DND-41 (cell line): ENCODE measurements around the gene MGP.

Experiments used
- ATAC-seq: fragments of 200-7000 bp; cut with Tn5 transposase; 3 replicates; pipeline ENCODE4 v1.9.1; 2021; ENCODE audit warnings: low read depth; ENCODE audit not compliant: insufficient read depth
- DNase-seq: peaks from one replicate; pipeline ENCODE4 v3.0.0-alpha.2; 2020
- H2AFZ ChIP-seq: 2 replicates; pipeline ENCODE4 v1.6.0; 2012; ENCODE audit warnings: low read depth, low read length
- H3K27ac ChIP-seq: 2 replicates; pipeline ENCODE4 v1.5.1; 2012; ENCODE audit warnings: low read length, inconsistent platforms
- H3K27me3 ChIP-seq: fragments of 200-600 bp; sonication (generic); 2 replicates; pipeline ENCODE4 v1.6.0; 2012; ENCODE audit warnings: low read length, mild to moderate bottlenecking, inconsistent platforms; ENCODE audit not compliant: insufficient read depth, poor library complexity
- H3K36me3 ChIP-seq: 2 replicates; pipeline ENCODE4 v1.5.1; 2012; ENCODE audit warnings: low read length, inconsistent platforms; ENCODE audit not compliant: insufficient read depth
- H3K4me1 ChIP-seq: 2 replicates; pipeline ENCODE4 v1.5.1; 2012; ENCODE audit warnings: mild to moderate bottlenecking, low read length; ENCODE audit not compliant: insufficient read depth
- H3K4me2 ChIP-seq: 2 replicates; pipeline ENCODE4 v1.6.0; 2012; ENCODE audit warnings: mild to moderate bottlenecking, moderate library complexity, low read length, inconsistent platforms; ENCODE audit not compliant: insufficient read depth
- H3K4me3 ChIP-seq, 2 experiments: fragments of 200-600 bp in 1 of 2; shearing (Covaris generic) in 1 of 2; 2 replicates each; pipeline ENCODE4 v1.5.1; 2012 to 2016; ENCODE audit warnings: inconsistent platforms in 2 of 2, low read length in 2 of 2, mild to moderate bottlenecking in 2 of 2, low read depth in 1 of 2, moderate library complexity in 1 of 2
- H3K79me2 ChIP-seq: 2 replicates; pipeline ENCODE4 v1.6.0; 2012; ENCODE audit warnings: low read length, inconsistent platforms; ENCODE audit not compliant: insufficient read depth
- H3K9ac ChIP-seq: 2 replicates; pipeline ENCODE4 v1.6.0; 2012; ENCODE audit warnings: low read depth, mild to moderate bottlenecking, inconsistent platforms, low read length, moderate library complexity
- H3K9me3 ChIP-seq: 2 replicates; pipeline ENCODE4 v1.5.1; 2012; ENCODE audit warnings: low read length, moderate library complexity, mild to moderate bottlenecking, inconsistent platforms; ENCODE audit not compliant: insufficient read depth, severe bottlenecking
- H4K20me1 ChIP-seq: 2 replicates; pipeline ENCODE4 v1.6.0; 2012; ENCODE audit warnings: low read length; ENCODE audit not compliant: insufficient read depth
- EZH2 ChIP-seq: IDR thresholded peaks from 3 replicates; pipeline ENCODE4 v1.6.1; 2012; ENCODE audit warnings: borderline replicate concordance, low read depth, mild to moderate bottlenecking, moderate library complexity, low read length, inconsistent platforms; ENCODE audit not compliant: severe bottlenecking
- TF ChIP-seq, protein P1 (sequence below): IDR thresholded peaks from 2 replicates; pipeline ENCODE4 v1.5.1; 2012; ENCODE audit warnings: borderline replicate concordance, low read length, moderate library complexity, mild to moderate bottlenecking; ENCODE audit not compliant: poor library complexity, severe bottlenecking; ENCODE audit errors: extremely low read depth

MGP gene

GRCh38 chr12:14931791-14932560, 46.3 kb upstream of the MGP start:
- no peak overlapping the region for H3K9ac ChIP-seq
- H3K36me3 ChIP-seq, result peaks cover 31% of the 10 kb centered on the region
- TF ChIP-seq EZH2, result no peak
- TF ChIP-seq, protein P1, sequence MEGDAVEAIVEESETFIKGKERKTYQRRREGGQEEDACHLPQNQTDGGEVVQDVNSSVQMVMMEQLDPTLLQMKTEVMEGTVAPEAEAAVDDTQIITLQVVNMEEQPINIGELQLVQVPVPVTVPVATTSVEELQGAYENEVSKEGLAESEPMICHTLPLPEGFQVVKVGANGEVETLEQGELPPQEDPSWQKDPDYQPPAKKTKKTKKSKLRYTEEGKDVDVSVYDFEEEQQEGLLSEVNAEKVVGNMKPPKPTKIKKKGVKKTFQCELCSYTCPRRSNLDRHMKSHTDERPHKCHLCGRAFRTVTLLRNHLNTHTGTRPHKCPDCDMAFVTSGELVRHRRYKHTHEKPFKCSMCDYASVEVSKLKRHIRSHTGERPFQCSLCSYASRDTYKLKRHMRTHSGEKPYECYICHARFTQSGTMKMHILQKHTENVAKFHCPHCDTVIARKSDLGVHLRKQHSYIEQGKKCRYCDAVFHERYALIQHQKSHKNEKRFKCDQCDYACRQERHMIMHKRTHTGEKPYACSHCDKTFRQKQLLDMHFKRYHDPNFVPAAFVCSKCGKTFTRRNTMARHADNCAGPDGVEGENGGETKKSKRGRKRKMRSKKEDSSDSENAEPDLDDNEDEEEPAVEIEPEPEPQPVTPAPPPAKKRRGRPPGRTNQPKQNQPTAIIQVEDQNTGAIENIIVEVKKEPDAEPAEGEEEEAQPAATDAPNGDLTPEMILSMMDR, result no peak
- no peaks in the 10 kb centered on the region for H3K79me2 ChIP-seq
- H2AFZ ChIP-seq, result no peak overlapping the region
- H3K27me3 ChIP-seq, result no peaks in the 10 kb centered on the region
- H3K9me3 ChIP-seq, result no peaks in the 10 kb centered on the region
- no peak overlapping the region for H3K27ac ChIP-seq
- DNase-seq, result no peak
- H3K4me1 ChIP-seq, result peaks cover 9% of the 10 kb centered on the region; the same call in 1 of the 2 replicates
- no peak for ATAC-seq
- H4K20me1 ChIP-seq, result no peaks in the 10 kb centered on the region
- H3K4me3 ChIP-seq, result no peak overlapping the region
- no peak overlapping the region for H3K4me2 ChIP-seq

GRCh38 chr12:14931359-14931758, 45.7 kb upstream of the MGP start:
- Histone ChIP-seq H3K27me3 (no peaks in the 10 kb centered on the region), H3K79me2 (no peaks in the 10 kb centered on the region), H3K36me3 (peaks cover 27% of the 10 kb centered on the region), H3K27ac (no peak overlapping the region), H3K9me3 (no peaks in the 10 kb centered on the region), H2AFZ (no peak overlapping the region), H3K9ac (no peak overlapping the region), H4K20me1 (no peaks in the 10 kb centered on the region), H3K4me1 (peaks cover 9% of the 10 kb centered on the region; the same call in 1 of the 2 replicates), H3K4me2 (no peak overlapping the region), H3K4me3 (no peak overlapping the region)
- TF ChIP-seq EZH2, result no peak
- TF ChIP-seq, protein P1, result no peak
- no peak for ATAC-seq
- no peak for DNase-seq

DNA sequence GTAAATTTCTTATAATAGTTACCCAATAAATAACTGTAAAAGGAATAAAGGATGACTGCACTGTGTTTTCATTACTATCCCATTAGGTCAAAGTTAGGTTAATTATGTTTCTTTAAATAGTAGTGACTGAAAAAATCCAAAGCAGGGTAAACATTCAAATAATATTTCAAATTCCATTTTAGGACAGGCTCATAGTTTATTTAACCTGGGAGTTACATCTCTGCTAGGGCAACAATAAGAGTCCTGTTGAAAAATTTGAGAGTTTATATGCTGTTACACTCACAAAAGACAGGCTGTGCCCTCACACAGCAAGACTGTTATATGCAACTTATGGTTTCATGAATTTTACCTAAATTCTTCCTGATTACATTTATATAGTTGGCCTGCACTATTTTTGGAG, 44.6 kb upstream of the MGP start:
- no peak for DNase-seq

More for the DNA sequence above, 44.6 kb upstream of the MGP start:
- Histone ChIP-seq H3K9ac (no peak overlapping the region), H3K4me2 (no peak overlapping the region), H3K9me3 (no peaks in the 10 kb centered on the region), H3K79me2 (no peaks in the 10 kb centered on the region), H3K27ac (no peak overlapping the region), H2AFZ (no peak overlapping the region), H3K4me1 (no peaks in the 10 kb centered on the region), H3K36me3 (peaks cover 18% of the 10 kb centered on the region), H3K27me3 (no peaks in the 10 kb centered on the region), H3K4me3 (no peak overlapping the region), H4K20me1 (no peaks in the 10 kb centered on the region)
- TF ChIP-seq, protein P1, result no peak
- TF ChIP-seq EZH2, result no peak
- no peak for ATAC-seq
